Neural cell (in vitro differentiated cells): ENCODE results near the gene AARS1. TPM values are rescaled to one million over a fixed set of nuclear protein-coding genes. Genes with fewer than 3 reads are reported as not detected.

Source experiments
- H2AFZ ChIP-seq: fragments of 200-600, 300-800 bp; sonication (generic), shearing (Covaris generic); 2 replicates; pipeline ENCODE4 v1.6.0; 2014; ENCODE audit warnings: low read depth, mild to moderate bottlenecking, antibody characterized with exemption, low read length, moderate library complexity
- H3F3A ChIP-seq: fragments of 200-600 bp; shearing (Covaris generic); 2 replicates; pipeline ENCODE4 v1.6.1; 2016; ENCODE audit warnings: mild to moderate bottlenecking, moderate library complexity, mixed read lengths, antibody characterized with exemption, low read length; ENCODE audit not compliant: insufficient read depth, poor library complexity, severe bottlenecking
- H3K27ac ChIP-seq: fragments of 200-600, 300-800 bp; sonication (generic), shearing (Covaris generic); 2 replicates; pipeline ENCODE4 v1.5.1; 2014; ENCODE audit warnings: mild to moderate bottlenecking, low read length, moderate library complexity
- H3K27me3 ChIP-seq: fragments of 300-800, 200-600 bp; sonication (generic), shearing (Covaris generic); 2 replicates; pipeline ENCODE4 v1.6.0; 2014; ENCODE audit warnings: mild to moderate bottlenecking, low read depth, low read length, moderate library complexity; ENCODE audit not compliant: insufficient read depth
- H3K36me3 ChIP-seq: fragments of 300-800, 200-600 bp; sonication (generic), shearing (Covaris generic); 2 replicates; pipeline ENCODE4 v1.5.1; 2014; ENCODE audit warnings: mild to moderate bottlenecking, antibody characterized with exemption, low read length, moderate library complexity; ENCODE audit not compliant: insufficient read depth
- H3K4me2 ChIP-seq: fragments of 300-800, 200-600 bp; sonication (generic), shearing (Covaris generic); 2 replicates; pipeline ENCODE4 v1.6.0; 2014; ENCODE audit warnings: mild to moderate bottlenecking, low read length
- H3K4me3 ChIP-seq: fragments of 300-800, 200-600 bp; sonication (generic), shearing (Covaris generic); 2 replicates; pipeline ENCODE4 v1.5.1; 2014; ENCODE audit warnings: mild to moderate bottlenecking, low read length, moderate library complexity
- H3K79me2 ChIP-seq: fragments of 200-600 bp; shearing (Covaris generic); replicated peaks from 2 replicates; pipeline ENCODE4 v1.6.0; 2014; ENCODE audit warnings: mild to moderate bottlenecking, low read length, moderate library complexity; ENCODE audit not compliant: insufficient read depth
- H3K9ac ChIP-seq: fragments of 300-800, 200-600 bp; sonication (generic), shearing (Covaris generic); 2 replicates; pipeline ENCODE4 v1.6.1; 2016; ENCODE audit warnings: mild to moderate bottlenecking, low read length, mixed read lengths
- H3K9me2 ChIP-seq: fragments of 200-600 bp; shearing (Covaris generic); 2 replicates; pipeline ENCODE4 v1.6.1; 2016; ENCODE audit warnings: mild to moderate bottlenecking, low read length, mixed read lengths; ENCODE audit not compliant: insufficient read depth
- H3K9me3 ChIP-seq: fragments of 200-600, 300-800 bp; sonication (generic), shearing (Covaris generic); 2 replicates; pipeline ENCODE4 v1.6.1; 2016; ENCODE audit warnings: mild to moderate bottlenecking, mixed run types, low read length, moderate library complexity, mixed read lengths
- H4K20me1 ChIP-seq: fragments of 200-600 bp; shearing (Covaris generic); 2 replicates; pipeline ENCODE4 v1.6.1; 2016; ENCODE audit warnings: mild to moderate bottlenecking, mixed run types; ENCODE audit not compliant: insufficient read depth
- CTCF ChIP-seq: fragments of 450-650 bp; IDR thresholded peaks from 2 replicates; pipeline ENCODE4 v1.5.1; 2014; ENCODE audit warnings: antibody characterized with exemption, mild to moderate bottlenecking, moderate library complexity; ENCODE audit not compliant: poor library complexity, severe bottlenecking
- EP300 ChIP-seq: fragments of 450-650 bp; conservative IDR thresholded peaks from 2 replicates; pipeline ENCODE4 v1.6.1; 2014; ENCODE audit warnings: antibody characterized with exemption, mild to moderate bottlenecking, moderate library complexity; ENCODE audit not compliant: poor library complexity, severe bottlenecking
- EZH2 ChIP-seq: fragments of 200-600, 300-800 bp; shearing (Covaris generic), sonication (generic); IDR thresholded peaks from 2 replicates; pipeline ENCODE4 v1.6.1; 2014; ENCODE audit warnings: antibody characterized with exemption, low read length, borderline replicate concordance, mild to moderate bottlenecking; ENCODE audit not compliant: insufficient read depth, poor library complexity, severe bottlenecking
- MXI1 ChIP-seq: fragments of 450-650 bp; conservative IDR thresholded peaks from 2 replicates; pipeline ENCODE4 v1.6.1; 2014; ENCODE audit warnings: antibody characterized with exemption, mild to moderate bottlenecking; ENCODE audit not compliant: poor library complexity, severe bottlenecking
- POLR2AphosphoS5 ChIP-seq: IDR thresholded peaks from 2 replicates; pipeline ENCODE4 v1.6.1; 2012
- RAD21 ChIP-seq: fragments of 450-650 bp; conservative IDR thresholded peaks from 2 replicates; pipeline ENCODE4 v1.6.1; 2014; ENCODE audit warnings: antibody characterized with exemption, mild to moderate bottlenecking, moderate library complexity
- REST ChIP-seq: IDR thresholded peaks from 2 replicates; pipeline ENCODE4 v1.6.1; 2012; ENCODE audit warnings: borderline replicate concordance
- SMC3 ChIP-seq: fragments of 450-650 bp; conservative IDR thresholded peaks from 2 replicates; pipeline ENCODE4 v1.6.1; 2014; ENCODE audit warnings: antibody characterized with exemption, mild to moderate bottlenecking, moderate library complexity; ENCODE audit not compliant: poor library complexity
- TAF1 ChIP-seq: IDR thresholded peaks from 2 replicates; pipeline ENCODE4 v1.6.1; 2012; ENCODE audit warnings: low read depth
- polyA plus RNA-seq: library from polyadenylated mRNA; depleted of rRNA; stranded (reverse); fragments of >200 nt; gene quantifications from 2 replicates; pipeline ENCODE4 v1.2.3, GENCODE V29; 2014

AARS1 gene
- polyA plus RNA-seq, 1 donor from 2014 or later: 33.7 TPM

- TF ChIP-seq CTCF (no peak), REST (no peak), SMC3 (no peak), RAD21 (no peak), POLR2AphosphoS5 (no peak), EZH2 (no peak), TAF1 (no peak), MXI1 (no peak), EP300 (no peak)
- no peaks in the 10 kb centered on the region for H3K9me2 ChIP-seq
- no peak overlapping the region for H3K27ac ChIP-seq
- H3K4me2 ChIP-seq: no peak overlapping the region
- H3K36me3 ChIP-seq: no peaks in the 10 kb centered on the region
- H3K9ac ChIP-seq: no peak overlapping the region
- no peaks in the 10 kb centered on the region for H3K79me2 ChIP-seq
- no peak overlapping the region for H2AFZ ChIP-seq
- H3K27me3 ChIP-seq: no peaks in the 10 kb centered on the region
- no peaks in the 10 kb centered on the region for H3F3A ChIP-seq
- H3K4me3 ChIP-seq: no peak overlapping the region
- no peaks in the 10 kb centered on the region for H3K9me3 ChIP-seq
- H4K20me1 ChIP-seq: no peaks in the 10 kb centered on the region
Observed at GRCh38 chr16:70258065-70258464, 31.2 kb downstream of the AARS1 start.

GRCh38 chr16:70257391-70257790 is 31.9 kb downstream of the AARS1 start:
- H2AFZ ChIP-seq: no peak overlapping the region
- H3K4me2 ChIP-seq: no peak overlapping the region
- H4K20me1 ChIP-seq: no peaks in the 10 kb centered on the region
- peaks cover under 1% of the 10 kb centered on the region for H3F3A ChIP-seq
- no peaks in the 10 kb centered on the region for H3K9me2 ChIP-seq
- no peak overlapping the region for H3K27ac ChIP-seq
- H3K27me3 ChIP-seq: no peaks in the 10 kb centered on the region
- H3K79me2 ChIP-seq: no peaks in the 10 kb centered on the region
- TF ChIP-seq SMC3: no peak
- TF ChIP-seq POLR2AphosphoS5: no peak
- no peak for TF ChIP-seq RAD21
- no peak for TF ChIP-seq MXI1
- no peak for TF ChIP-seq CTCF
- no peak for TF ChIP-seq EZH2
- no peak for TF ChIP-seq TAF1
- TF ChIP-seq REST: no peak
- TF ChIP-seq EP300: no peak
- no peak overlapping the region for H3K9ac ChIP-seq
- H3K9me3 ChIP-seq: no peaks in the 10 kb centered on the region
- H3K36me3 ChIP-seq: no peaks in the 10 kb centered on the region
- no peak overlapping the region for H3K4me3 ChIP-seq
